CD4-positive, alpha-beta T cell treated with Interleukin-4 for 1 hour (primary cell): ENCODE data around the gene RAB41.
"Not testable (repeated sequence)": the region's sequence is repeated elsewhere in the genome, so short reads cannot be mapped to it uniquely, and the experiment has no call there.

ENCODE experiments used
- DNase-seq, 2 donors: peaks; one replicate each; pipeline ENCODE4 v3.0.0-alpha.2; 2020 to 2022

The RAB41 gene

GRCh38 chrX:70292788-70293187 lies 10.8 kb downstream of the RAB41 start:
- no peak for DNase-seq

GRCh38 chrX:70293621-70294020 lies 11.6 kb downstream of the RAB41 start:
- no peak for DNase-seq

DNA sequence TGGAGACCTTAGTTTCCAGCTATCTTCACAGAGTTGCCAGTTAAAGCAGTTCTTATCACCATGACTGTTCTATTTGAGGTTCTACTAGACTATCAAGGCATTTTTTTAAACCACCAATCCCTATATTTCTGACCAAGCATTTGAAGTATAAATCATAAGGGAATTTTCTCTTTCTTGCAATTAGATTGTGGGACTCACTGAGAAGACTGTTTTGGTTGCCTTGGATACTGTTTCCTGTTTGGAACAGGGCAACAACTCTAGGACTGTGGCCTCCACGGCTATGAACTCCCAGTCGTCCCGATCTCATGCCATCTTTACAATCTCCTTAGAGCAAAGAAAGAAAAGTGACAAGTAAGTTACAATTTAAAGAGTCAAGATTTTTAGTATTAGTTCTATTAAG lies 19.7 kb downstream of the RAB41 start:
- DNase-seq, result no peak

- no peak for DNase-seq
Observed at GRCh38 chrX:70313503-70313902, 31.5 kb downstream of the RAB41 start.

DNA sequence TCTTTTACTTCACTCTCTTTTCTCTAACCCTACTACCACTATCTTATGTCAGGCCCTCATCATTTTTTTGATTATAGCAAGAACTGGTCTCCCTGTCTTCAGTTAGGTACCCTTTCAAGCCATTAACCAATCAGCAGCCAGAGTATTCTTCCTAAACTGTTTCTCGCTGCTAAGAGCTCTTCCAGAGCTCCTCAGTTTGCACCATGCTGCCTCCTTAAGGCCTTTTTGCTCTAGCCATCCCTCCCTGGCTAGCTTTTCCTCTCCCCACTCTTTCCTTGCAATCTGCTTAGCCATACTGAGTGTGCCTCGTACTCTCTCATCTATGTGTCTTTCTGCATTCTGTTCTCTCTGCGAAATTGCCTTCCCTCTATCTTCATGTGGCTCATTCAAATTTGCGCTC lies 40.8 kb downstream of the RAB41 start:
- no peak for DNase-seq

- DNase-seq, result not testable (repeated sequence)
Observed at GRCh38 chrX:70323628-70324027, 41.7 kb downstream of the RAB41 start.

DNA sequence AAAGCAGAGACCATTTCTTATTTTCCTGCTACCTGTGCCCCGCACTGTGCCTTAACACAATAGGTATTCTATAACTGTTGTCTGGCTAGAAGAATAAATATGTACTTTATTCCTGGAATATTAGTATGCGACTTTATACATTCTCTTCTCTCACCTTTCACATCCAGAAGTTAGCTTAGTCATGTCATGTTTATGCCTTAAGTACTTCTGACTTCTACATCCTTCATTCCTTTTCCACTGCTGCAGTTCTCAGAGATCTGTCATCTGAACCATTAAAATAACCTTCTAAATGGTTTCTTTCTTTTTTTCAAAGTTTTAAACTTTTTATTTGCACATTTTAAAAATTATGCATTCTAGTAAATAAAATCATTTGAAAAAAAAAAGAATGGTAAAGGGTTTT lies 42.4 kb downstream of the RAB41 start:
- no peak for DNase-seq

DNA sequence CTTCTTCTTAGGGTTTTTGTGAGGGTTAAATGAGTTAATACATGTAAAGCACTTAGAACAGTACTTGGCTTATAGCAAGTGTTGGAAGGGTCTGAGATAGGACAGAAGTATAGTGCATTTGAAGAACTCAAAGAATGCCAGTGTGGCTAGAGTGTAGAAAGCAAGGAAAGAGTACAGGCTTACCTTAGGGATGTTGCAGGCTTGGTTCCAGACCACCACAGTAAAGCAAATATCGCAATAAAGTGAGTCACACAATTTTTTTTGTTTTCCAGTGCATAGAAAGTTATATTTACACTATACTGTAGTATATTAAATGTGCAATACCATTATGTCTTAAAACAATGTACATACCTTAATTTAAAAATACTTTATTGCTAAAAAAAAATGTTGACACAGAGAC lies 49.2 kb downstream of the RAB41 start:
- DNase-seq, result no peak

DNA sequence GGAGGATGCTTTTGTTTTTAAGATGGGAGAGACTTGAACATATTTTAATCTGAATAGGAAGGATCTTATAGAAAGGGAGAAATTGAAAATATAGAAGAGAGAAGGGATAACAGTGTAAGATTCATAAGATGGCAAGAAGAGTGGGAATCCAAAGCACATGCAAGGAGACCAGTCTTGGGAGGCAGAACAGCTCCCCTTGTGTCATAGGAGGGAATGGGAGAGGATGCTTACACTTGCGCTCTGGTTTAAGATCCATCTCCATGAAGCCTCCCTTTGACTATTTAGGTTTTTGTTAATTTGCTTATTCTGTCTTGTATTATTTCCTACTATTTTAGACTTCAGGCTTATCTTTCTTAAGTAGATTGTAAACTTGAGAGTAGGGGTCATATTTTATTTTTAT lies 50.6 kb downstream of the RAB41 start:
- DNase-seq, result no peak
